ENCODE data around the gene DNM3.

The DNM3 gene

GRCh38 chr1:172380441-172381244, 539.3 kb downstream of the DNM3 start:
- H3K9me3 ChIP-seq (ENCODE audit: severe bottlenecking) = no peaks in the 10 kb centered on the region
- no peaks in the 10 kb centered on the region for H3K36me3 ChIP-seq (ENCODE audit: low read depth)
- TF ChIP-seq CTCF (IDR thresholded peaks at IDR 0.05; ENCODE audit: poor library complexity, severe bottlenecking) = no peak
- H3K27me3 ChIP-seq (ENCODE audit: insufficient read depth, poor library complexity, severe bottlenecking) = no peaks in the 10 kb centered on the region
- ATAC-seq (ENCODE audit: low read depth) (0 out of 3 replicates have a peak, but pooled peaks have one; percentile 29), DNase-seq (ENCODE audit: low spot score) (no peak)
- H3K27ac ChIP-seq (ENCODE audit: poor library complexity, severe bottlenecking) = no peak overlapping the region
- H3K4me1 ChIP-seq (ENCODE audit: insufficient read depth, poor library complexity, severe bottlenecking) = peaks cover 8% of the 10 kb centered on the region
- no peak overlapping the region for H3K4me3 ChIP-seq (ENCODE audit: severe bottlenecking)

GRCh38 chr1:172381946-172382345, 540.6 kb downstream of the DNM3 start:
- no peak for TF ChIP-seq CTCF (IDR thresholded peaks at IDR 0.05; ENCODE audit: poor library complexity, severe bottlenecking)
- H3K27ac ChIP-seq (ENCODE audit: poor library complexity, severe bottlenecking) = no peak overlapping the region
- H3K9me3 ChIP-seq (ENCODE audit: severe bottlenecking) = no peaks in the 10 kb centered on the region
- DNase-seq (ENCODE audit: low spot score) = no peak
- H3K4me3 ChIP-seq (ENCODE audit: severe bottlenecking) = no peak overlapping the region
- H3K4me1 ChIP-seq (ENCODE audit: insufficient read depth, poor library complexity, severe bottlenecking) = peaks cover under 1% of the 10 kb centered on the region
- ATAC-seq (ENCODE audit: low read depth) = no peak
- no peaks in the 10 kb centered on the region for H3K27me3 ChIP-seq (ENCODE audit: insufficient read depth, poor library complexity, severe bottlenecking)
- no peaks in the 10 kb centered on the region for H3K36me3 ChIP-seq (ENCODE audit: low read depth)

GRCh38 chr1:172382406-172382805, 541.1 kb downstream of the DNM3 start:
- DNase-seq (ENCODE audit: low spot score) (no peak), ATAC-seq (ENCODE audit: low read depth) (no peak)
- H3K4me3 ChIP-seq (ENCODE audit: severe bottlenecking) = no peak overlapping the region
- H3K9me3 ChIP-seq (ENCODE audit: severe bottlenecking) = no peaks in the 10 kb centered on the region
- no peak for TF ChIP-seq CTCF (IDR thresholded peaks at IDR 0.05; ENCODE audit: poor library complexity, severe bottlenecking)
- H3K27ac ChIP-seq (ENCODE audit: poor library complexity, severe bottlenecking) = no peak overlapping the region
- H3K4me1 ChIP-seq (ENCODE audit: insufficient read depth, poor library complexity, severe bottlenecking) = no peaks in the 10 kb centered on the region
- no peaks in the 10 kb centered on the region for H3K27me3 ChIP-seq (ENCODE audit: insufficient read depth, poor library complexity, severe bottlenecking)
- no peaks in the 10 kb centered on the region for H3K36me3 ChIP-seq (ENCODE audit: low read depth)

- ATAC-seq (ENCODE audit: low read depth) (no peak), DNase-seq (ENCODE audit: low spot score) (no peak)
- no peak for TF ChIP-seq CTCF (IDR thresholded peaks at IDR 0.05; ENCODE audit: poor library complexity, severe bottlenecking)
- Histone ChIP-seq H3K27ac (ENCODE audit: poor library complexity, severe bottlenecking) (no peak overlapping the region), H3K27me3 (ENCODE audit: insufficient read depth, poor library complexity, severe bottlenecking) (no peaks in the 10 kb centered on the region), H3K4me1 (ENCODE audit: insufficient read depth, poor library complexity, severe bottlenecking) (no peaks in the 10 kb centered on the region), H3K4me3 (ENCODE audit: severe bottlenecking) (no peak overlapping the region), H3K9me3 (ENCODE audit: severe bottlenecking) (no peaks in the 10 kb centered on the region), H3K36me3 (ENCODE audit: low read depth) (no peaks in the 10 kb centered on the region)
Observed at GRCh38 chr1:172382990-172383389, 541.7 kb downstream of the DNM3 start.

- H3K4me3 ChIP-seq (ENCODE audit: severe bottlenecking) = no peak overlapping the region
- H3K36me3 ChIP-seq (ENCODE audit: low read depth) = no peaks in the 10 kb centered on the region
- ATAC-seq (ENCODE audit: low read depth) = no peak
- H3K4me1 ChIP-seq (ENCODE audit: insufficient read depth, poor library complexity, severe bottlenecking) = no peaks in the 10 kb centered on the region
- no peaks in the 10 kb centered on the region for H3K9me3 ChIP-seq (ENCODE audit: severe bottlenecking)
- H3K27ac ChIP-seq (ENCODE audit: poor library complexity, severe bottlenecking) = no peak overlapping the region
- DNase-seq (ENCODE audit: low spot score) = no peak
- no peak for TF ChIP-seq CTCF (IDR thresholded peaks at IDR 0.05; ENCODE audit: poor library complexity, severe bottlenecking)
- H3K27me3 ChIP-seq (ENCODE audit: insufficient read depth, poor library complexity, severe bottlenecking) = no peaks in the 10 kb centered on the region
Observed at GRCh38 chr1:172383536-172383935, 542.2 kb downstream of the DNM3 start.
